NCI-H2081 (cell line): ENCODE measurements around the gene PACRG.

Source experiments
- DNase-seq, 2 experiments: peaks; one replicate each; lab custom pipeline; 2025; lab: John Stamatoyannopoulos, UW

Gene PACRG

GRCh38 chr6:162778603-162779002 lies 50.8 kb downstream of the PACRG start:
- no peak for DNase-seq

GRCh38 chr6:162785632-162786242 lies 58.0 kb downstream of the PACRG start:
- DNase-seq = no peak

- no peak for DNase-seq
These were observed 70.9 kb downstream of the PACRG start for GRCh38 chr6:162798546-162799266.

GRCh38 chr6:162814426-162814973 lies 86.7 kb downstream of the PACRG start:
- peak in 1 of 2 experiments; percentile 7 for DNase-seq

- DNase-seq = no peak
These were observed 89.4 kb downstream of the PACRG start for GRCh38 chr6:162817196-162817595.

- no peak for DNase-seq
These were observed 91.5 kb downstream of the PACRG start for GRCh38 chr6:162819284-162819683.

GRCh38 chr6:162821102-162821501 lies 93.3 kb downstream of the PACRG start:
- DNase-seq = no peak

GRCh38 chr6:162825597-162825996 lies 97.8 kb downstream of the PACRG start:
- DNase-seq = no peak

- DNase-seq = no peak
These were observed 101.4 kb downstream of the PACRG start for GRCh38 chr6:162829013-162829742.

- no peak for DNase-seq
These were observed 106.0 kb downstream of the PACRG start for GRCh38 chr6:162833776-162834175.

- no peak for DNase-seq
These were observed 118.2 kb downstream of the PACRG start for GRCh38 chr6:162845972-162846371.

GRCh38 chr6:162846723-162847122 lies 118.9 kb downstream of the PACRG start:
- DNase-seq = no peak

GRCh38 chr6:162849269-162849668 lies 121.5 kb downstream of the PACRG start:
- DNase-seq = no peak

- no peak for DNase-seq
These were observed 124.4 kb downstream of the PACRG start for GRCh38 chr6:162852192-162852591.

GRCh38 chr6:162852840-162853577 lies 125.2 kb downstream of the PACRG start:
- no peak for DNase-seq

- DNase-seq = no peak
These were observed 126.5 kb downstream of the PACRG start for GRCh38 chr6:162854228-162854627.

GRCh38 chr6:162854734-162855191 lies 127.0 kb downstream of the PACRG start:
- no peak for DNase-seq

GRCh38 chr6:162856885-162857284 lies 129.1 kb downstream of the PACRG start:
- peak; percentile 51 to 63 for DNase-seq

- DNase-seq = peak in 1 of 2 experiments; percentile 2
These were observed 129.6 kb downstream of the PACRG start for GRCh38 chr6:162857326-162857725.

- no peak for DNase-seq
These were observed 134.7 kb downstream of the PACRG start for GRCh38 chr6:162862462-162862861.

GRCh38 chr6:162862941-162863340 lies 135.2 kb downstream of the PACRG start:
- DNase-seq = no peak

- DNase-seq = no peak
These were observed 136.0 kb downstream of the PACRG start for GRCh38 chr6:162863821-162864220.
